ENCODE results near the gene RFC4.
A peak's percentile ranks its signal among the peaks of the same experiment; 100 is the strongest.
"Not testable (repeated sequence)": the region's sequence is repeated elsewhere in the genome, so short reads cannot be mapped to it uniquely, and the experiment has no call there.

The RFC4 gene, protein sequence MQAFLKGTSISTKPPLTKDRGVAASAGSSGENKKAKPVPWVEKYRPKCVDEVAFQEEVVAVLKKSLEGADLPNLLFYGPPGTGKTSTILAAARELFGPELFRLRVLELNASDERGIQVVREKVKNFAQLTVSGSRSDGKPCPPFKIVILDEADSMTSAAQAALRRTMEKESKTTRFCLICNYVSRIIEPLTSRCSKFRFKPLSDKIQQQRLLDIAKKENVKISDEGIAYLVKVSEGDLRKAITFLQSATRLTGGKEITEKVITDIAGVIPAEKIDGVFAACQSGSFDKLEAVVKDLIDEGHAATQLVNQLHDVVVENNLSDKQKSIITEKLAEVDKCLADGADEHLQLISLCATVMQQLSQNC

DNA sequence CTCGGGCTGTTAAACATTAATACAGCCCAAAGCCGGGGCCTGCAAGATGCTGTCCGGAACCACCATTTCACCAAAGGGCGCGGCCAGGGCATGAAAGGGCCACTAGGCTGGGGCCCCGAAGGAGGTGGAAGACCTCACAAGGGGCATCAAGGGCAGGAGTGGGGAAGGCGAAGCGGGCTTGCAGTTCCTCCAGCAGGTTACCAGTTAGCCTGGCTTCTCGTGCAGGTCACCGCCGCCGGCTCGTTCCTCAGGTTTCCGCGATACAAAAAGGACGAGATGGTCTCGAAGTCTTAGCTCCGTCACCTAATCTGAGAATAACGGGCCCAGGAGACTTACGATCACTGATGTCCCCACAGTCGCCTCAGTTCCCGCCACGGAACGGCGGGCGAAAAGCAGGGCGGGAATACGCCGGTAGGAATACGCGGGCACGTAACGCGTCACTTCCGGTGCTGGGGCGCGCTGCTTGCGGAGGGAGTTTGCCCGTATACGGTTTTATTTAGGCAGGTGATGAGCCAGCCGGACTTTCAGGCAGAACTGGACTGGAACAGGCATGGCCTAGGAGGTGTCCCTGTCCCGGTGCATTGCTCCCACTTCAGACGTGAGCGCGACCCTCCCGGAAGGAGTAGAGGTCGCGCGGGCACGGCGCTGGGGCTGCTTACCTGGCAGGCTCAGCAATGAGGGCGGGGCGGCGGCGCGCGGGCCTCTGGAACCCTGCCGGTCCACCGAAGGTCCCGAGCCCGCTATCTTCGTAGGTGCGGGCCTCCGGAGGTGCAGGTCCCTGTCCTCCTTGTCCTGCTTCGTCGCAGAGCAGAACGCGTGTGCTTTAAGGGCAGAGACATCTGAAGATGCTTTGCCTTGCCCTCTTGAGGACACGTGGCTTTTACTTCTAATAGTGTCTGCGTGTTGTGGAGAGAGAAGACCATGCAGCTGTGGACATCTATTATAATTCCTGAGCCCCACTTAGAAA, at the start of gene RFC4:
RFC4 (minus strand) TSS at position 394 of the 967 bp plus-strand sequence. CDS start 1,769 bp downstream, outside the sequence.
- peak; percentile 70 to 74 for DNase-seq (ENCODE audit: low read depth in 2 of 2, low spot score in 1 of 2)

DNA sequence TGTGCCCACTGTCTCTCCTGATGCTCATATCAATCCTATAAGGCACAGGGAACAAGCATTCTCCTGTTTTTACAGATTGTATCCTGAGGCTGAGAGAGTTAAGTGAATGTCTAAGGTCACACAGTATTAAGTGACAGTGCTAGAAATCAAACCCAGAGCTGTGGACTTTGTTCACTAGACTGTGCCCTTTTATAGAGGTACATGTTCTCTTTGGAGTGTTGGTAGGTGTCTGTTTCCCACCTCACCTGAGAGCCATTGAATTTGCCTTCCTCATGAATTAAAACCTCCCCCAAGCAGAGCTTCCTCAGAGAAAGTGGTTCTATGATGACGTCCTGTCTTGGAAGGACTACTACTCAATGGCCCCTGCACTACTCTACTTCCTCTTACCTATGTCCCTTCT, 48.7 kb upstream of the RFC4 start:
- DNase-seq (ENCODE audit: low read depth in 2 of 2, low spot score in 1 of 2): no peak

DNA sequence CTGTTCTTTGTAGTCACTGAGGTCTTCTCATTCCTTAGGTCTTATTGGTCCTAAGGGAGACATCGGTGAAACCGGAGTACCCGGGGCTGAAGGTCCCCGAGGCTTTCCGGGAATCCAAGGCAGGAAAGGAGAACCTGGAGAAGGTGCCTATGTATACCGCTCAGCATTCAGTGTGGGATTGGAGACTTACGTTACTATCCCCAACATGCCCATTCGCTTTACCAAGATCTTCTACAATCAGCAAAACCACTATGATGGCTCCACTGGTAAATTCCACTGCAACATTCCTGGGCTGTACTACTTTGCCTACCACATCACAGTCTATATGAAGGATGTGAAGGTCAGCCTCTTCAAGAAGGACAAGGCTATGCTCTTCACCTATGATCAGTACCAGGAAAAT, 47.9 kb upstream of the RFC4 start:
- DNase-seq (ENCODE audit: low read depth in 2 of 2, low spot score in 1 of 2): no peak

DNA sequence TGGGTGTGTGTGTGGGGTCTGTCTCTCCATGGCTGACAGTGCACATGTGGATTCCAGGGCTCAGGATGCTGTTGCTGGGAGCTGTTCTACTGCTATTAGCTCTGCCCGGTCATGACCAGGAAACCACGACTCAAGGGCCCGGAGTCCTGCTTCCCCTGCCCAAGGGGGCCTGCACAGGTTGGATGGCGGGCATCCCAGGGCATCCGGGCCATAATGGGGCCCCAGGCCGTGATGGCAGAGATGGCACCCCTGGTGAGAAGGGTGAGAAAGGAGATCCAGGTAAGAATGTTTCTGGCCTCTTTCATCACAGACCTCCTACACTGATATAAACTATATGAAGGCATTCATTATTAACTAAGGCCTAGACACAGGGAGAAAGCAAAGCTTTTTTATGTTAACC, 46.7 kb upstream of the RFC4 start:
- DNase-seq (ENCODE audit: low read depth in 2 of 2, low spot score in 1 of 2): no peak

DNA sequence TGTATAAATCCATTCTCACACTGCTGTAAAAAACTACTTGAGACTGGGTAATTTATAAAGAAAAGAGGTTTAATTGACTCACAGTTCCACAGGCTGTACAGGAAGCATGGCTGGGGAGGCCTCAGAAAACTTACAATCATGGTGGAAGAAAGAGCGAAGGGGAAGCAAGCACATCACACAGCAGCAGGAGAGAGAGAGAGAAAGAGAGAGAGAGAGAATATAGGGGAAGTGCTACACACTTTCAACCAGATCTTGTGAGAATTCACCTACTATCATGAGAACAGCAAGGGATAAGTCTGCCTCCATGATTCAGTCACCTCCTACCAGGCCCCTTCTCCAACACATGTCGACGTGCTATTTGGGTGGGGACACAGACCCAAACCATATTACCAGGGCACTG, 45.6 kb upstream of the RFC4 start:
- not testable (repeated sequence) for DNase-seq (ENCODE audit: low read depth in 2 of 2, low spot score in 1 of 2)

DNA sequence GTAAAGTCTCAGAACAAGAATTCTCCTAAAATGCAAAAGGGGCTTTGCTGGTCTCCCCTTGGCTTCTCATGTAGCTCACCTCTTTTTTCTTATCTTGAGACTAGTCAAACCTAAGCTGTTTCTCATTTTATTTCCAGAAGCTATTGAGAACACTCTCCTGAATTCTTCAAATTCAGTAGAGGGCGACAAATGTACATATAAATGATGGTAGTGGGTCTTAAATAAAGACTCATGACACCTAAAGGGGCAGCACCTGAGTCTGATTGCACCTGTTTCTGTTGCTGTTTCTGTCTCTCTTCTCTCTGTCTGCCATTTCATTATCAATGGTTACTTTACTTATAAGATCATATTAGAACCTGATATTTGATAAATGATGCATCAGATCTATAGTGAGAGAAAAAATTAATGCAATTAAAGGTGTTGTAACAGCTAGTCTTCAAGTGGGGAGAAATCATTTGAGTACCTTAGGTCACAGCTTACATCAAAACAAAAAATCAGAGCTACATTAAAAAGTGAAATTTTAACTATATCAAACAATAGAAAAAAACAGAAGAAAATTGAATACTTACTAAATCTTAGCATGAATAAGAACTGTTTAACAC, 43.2 kb upstream of the RFC4 start:
- no peak for DNase-seq (ENCODE audit: low read depth in 2 of 2, low spot score in 1 of 2)

DNA sequence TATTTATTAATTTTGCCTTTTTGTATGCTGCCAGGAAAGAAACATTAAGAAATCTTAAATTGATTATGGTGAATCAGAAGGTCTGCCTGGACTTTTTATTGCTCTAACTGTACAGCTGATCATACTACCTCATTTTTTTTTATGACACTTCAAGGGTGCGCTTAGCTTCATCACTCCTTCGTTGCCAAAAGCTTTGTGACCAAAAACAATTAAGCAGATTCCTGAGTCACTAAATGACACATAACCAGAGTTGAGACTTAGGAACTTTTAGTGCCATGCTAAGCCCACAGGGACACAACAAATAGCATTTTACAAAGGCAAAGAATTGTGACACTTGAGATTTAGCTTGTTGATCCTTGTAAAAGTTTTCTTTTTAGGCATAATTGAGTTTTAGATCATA, 41.2 kb upstream of the RFC4 start:
- DNase-seq (ENCODE audit: low read depth in 2 of 2, low spot score in 1 of 2): no peak

DNA sequence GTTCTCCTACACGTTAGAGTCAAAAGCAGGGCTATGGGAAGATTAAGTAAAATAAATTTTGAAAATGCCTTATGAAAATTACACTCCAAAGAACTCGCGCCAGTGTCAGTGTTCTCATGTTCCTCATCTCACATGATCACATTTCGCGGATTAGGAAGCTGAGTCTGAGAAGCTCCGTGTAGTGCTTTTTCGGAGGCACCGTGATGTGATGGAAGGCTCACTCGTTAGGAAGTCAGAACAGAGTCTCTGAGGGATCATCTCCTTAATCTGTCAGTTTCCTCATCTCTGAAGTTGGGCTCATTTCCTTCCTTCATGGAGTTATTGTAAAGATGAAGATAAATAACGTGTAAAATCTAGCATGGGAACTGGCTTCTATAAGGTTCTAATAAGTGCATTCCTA, 39.5 kb upstream of the RFC4 start:
- no peak for DNase-seq (ENCODE audit: low read depth in 2 of 2, low spot score in 1 of 2)

DNA sequence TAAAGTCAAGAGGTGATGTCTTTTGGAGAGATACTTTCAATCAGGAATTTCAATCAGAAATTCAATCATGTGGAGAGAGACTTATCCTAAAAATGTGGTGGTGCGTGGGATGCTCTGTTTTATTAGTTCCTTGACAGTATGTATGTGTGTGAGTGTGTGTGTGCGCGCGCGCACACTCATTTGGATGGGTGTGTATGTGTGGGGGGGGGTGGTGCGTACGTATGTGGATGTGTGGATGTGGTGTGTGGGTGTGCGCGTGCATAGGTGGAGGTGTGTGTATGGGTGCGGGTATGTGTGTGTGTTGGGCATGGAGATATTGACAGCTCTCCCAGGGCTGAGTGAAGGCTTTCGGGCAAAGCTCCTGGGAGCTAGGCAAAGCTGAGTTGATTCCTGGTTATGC, 38.6 kb upstream of the RFC4 start:
- no peak for DNase-seq (ENCODE audit: low read depth in 2 of 2, low spot score in 1 of 2)

DNA sequence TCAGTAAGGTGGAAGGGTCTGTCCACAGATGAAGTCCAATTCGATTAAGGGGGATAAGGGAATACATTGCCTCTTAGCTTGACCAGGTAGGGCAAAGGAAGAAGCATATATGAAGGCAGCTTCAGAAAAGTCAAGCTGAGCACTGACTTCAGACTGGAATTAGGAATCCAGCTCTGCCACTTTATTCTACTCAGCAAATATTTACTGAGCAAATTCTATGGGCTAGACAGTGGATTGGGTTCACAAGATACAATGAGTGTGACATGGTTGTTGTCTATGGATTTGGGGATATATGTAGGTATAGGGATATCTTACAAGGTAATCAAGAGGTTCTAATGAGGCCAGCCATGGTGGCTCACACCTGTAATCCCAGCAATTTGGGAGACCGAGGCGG, 36.8 kb upstream of the RFC4 start:
- DNase-seq (ENCODE audit: low read depth in 2 of 2, low spot score in 1 of 2): no peak

DNA sequence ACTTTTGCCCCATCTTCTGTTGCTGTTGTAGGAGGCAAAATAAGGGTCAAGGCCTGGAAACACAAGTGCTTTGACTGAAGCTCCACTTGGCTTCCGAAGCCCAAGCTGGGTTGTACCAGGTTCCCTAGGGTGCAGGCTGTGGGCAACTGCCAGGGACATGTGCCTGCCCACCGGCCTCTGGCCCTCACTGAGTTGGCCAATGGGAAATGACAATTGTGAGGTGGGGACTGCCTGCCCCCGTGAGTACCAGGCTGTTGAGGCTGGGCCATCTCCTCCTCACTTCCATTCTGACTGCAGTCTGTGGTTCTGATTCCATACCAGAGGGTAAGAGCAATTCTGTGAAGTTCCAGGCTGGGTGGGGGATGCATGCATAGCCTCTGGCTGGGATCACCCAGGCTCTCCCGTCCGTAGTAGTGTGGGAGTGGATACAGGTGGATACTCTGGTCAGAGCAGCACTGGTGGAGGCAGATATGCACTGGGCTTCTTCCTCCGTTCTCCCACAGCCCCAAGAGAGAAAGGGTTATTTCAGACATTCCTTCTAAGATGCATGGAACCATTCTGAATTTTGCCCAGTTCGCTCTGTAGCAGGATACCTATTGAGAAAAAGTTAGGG, 36.2 kb upstream of the RFC4 start, which contains the start of gene ADIPOQ:
ADIPOQ (plus strand) TSS at position 285 of the 613 bp plus-strand sequence. CDS start 10,349 bp downstream, outside the sequence.
- DNase-seq (ENCODE audit: low read depth in 2 of 2, low spot score in 1 of 2): no peak

DNA sequence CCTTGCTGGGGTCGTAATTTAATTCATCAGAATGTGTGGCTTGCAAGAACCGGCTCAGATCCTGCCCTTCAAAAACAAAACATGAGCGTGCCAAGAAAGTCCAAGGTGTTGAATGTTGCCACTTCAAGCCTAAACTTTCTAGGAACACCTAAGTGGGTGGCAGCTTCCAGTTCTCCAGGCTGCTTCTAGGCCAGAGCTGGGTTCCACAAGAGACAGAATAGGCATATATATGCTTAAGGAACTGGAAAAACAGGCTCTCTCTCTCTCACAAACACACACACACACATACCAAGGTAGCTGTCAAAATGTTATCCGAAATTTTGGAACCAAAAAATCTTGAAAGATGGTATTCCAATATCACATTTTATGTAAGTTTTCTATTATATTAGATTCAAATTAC, 35.3 kb upstream of the RFC4 start:
- DNase-seq (ENCODE audit: low read depth in 2 of 2, low spot score in 1 of 2): no peak

DNA sequence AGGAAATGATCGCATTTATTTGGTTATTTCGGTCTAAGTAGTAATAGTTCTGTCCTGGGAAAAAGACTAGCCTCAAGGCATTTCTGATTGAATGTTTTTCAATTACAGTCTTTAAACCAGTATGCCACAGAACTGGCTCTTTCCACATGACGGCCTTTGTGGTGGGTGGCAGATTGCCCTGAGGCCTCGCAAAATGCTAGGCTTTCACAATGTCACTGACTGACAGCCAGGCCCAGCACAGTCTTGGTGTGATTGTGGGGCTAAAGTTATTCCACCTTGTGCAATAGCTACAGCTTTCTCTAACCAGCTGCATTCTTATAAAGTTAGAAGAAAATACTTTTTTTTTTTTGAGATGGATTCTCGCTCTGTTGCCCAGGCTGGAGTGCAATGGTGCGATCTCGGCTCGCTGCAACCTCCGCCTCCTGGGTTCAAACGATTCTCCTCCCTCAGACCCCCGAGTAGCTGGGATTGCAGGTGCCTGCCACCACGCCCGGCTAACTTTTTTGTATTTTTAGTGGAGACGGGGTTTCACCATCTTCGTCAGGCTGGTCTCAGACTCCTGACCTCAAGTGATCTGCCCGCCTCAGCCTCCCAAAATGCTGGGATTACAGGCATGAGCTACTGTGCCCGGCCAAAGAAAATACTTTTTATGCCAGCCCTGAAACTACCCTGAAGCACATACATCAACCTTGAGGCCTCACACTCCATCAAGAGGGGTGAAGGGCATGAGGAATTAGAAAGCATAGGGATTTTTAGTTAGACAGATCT, 33.8 kb upstream of the RFC4 start:
- DNase-seq (ENCODE audit: low read depth in 2 of 2, low spot score in 1 of 2): no peak

DNA sequence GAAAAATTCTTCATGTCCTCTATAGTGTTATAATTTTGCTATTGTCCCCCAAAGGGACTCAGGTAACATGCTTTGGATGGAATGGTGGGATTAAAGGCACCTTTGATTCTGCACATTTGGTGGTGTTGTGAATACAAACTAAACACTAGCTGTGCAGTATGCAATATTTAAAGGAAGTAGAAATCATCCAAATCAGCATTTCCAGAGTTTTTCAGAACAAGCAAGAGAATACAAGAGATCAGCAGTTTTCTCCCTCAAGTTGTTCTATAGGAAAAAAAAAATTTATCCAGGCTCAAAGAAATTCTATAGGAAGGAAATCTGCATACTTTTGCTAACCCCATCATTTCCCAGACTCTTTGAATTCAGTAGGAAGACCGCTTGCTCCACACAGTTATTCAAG, 26.0 kb upstream of the RFC4 start:
- DNase-seq (ENCODE audit: low read depth in 2 of 2, low spot score in 1 of 2): no peak

DNA sequence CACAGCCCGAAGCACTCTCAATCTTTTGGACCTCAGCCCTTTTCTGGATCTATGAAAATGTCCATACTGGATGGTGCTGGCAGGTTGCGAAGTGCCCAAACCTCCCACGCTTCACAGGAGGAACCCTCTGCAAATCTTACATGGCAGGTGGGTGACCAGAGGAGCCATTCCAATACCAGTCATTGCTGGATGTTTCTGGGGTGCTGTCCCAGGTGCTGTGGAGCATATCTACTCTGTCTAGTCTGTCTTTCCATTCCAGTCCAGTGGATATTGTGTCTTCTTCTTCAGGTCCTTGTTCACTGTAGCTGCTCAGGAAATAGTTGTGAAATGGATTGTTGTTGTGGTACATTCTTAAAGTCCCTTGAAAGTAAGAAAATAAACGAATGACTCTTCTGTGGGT, 25.5 kb upstream of the RFC4 start:
- DNase-seq (ENCODE audit: low read depth in 2 of 2, low spot score in 1 of 2): no peak

DNA sequence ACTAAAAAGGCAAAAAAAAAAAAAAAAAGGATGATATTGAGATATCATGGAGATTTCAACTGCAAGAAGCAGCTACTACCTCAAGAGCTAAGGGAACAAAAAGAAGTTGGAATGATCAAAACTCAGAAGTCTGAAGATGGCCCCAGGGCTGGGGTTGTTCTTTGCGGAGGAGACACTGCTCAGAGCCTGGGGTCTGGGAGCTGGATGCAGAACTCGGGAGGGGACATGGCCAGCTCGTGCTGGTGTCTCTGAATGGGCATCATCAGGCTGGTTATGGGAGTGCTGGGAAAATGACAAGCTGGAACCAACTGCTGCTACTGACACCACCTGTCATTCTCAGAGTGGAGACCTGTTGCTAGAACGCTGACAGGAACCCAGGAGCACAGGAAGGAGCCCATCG, 22.1 kb upstream of the RFC4 start:
- no peak for DNase-seq (ENCODE audit: low read depth in 2 of 2, low spot score in 1 of 2)

DNA sequence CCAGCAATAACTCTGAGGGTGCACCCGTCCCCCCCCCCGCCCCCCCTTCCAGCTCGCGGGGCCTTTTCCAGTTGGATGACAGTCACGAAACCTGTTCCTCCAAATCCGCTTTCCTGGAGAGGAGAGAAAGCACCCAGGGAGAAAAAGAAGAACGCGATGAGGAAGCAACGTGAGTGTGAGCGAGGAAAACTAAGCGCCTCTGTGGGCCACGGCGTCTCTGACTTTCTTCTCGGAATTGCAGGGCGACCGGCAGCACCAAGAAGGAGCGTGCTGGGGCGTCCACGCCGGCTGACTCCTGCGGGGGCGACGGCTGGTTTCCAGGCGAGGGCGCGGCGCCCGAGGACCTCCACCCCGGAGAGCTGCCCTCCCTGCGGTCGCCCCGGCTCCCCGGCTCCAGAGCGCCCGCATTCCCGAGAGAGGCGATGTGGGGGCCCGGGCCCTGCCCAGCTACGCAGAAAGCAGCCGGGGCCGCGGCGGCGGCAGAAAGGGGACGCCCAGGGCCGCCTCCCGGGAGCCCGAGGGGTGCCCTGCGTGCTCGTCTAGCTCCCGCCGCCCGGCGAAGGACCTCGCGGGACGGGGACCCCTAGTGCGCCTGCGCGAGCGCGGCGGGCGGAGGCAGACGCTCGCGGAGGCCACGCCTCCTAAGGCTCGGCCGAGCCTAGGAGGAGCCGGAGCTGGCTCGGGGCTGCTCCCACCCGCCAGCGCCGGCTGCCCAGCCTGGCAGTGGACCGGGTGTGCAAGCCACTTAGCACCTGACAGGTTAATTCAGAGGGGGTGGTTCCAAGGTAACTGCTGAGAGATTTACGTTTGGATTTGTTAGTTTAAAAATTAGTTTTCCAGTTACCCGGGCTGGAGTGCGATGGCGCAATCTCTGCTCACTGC, 20.9 kb upstream of the RFC4 start:
- peak; percentile 49 to 69 for DNase-seq (ENCODE audit: low read depth in 2 of 2, low spot score in 1 of 2)

DNA sequence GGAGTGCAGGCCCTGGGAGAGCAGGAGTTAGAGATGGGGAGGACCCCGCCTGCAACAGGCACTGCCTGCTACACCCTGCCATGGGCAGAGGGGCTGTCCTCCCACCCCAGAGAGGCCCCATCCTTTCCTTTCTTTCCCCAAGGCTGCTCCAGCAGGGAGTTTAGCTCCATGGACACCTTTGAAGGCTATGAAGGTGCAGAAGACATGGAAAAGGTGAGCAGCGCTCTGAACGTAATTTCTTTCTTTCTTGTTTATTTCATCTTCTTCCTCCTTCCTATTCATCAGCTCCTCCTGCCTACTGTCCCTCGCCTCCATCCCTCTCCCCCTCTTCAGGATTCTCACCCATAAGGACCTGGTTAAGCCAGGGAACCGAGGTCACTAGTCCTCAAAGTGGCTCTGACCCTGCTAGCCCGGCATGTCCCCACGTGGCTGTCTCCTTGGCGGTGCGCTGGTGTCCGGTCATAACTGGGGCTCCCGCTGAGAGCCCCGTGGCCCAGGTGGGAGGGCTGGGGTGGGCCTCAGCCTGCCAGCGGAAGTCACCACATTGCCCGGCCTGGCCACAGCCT, 20.2 kb upstream of the RFC4 start:
- no peak for DNase-seq (ENCODE audit: low read depth in 2 of 2, low spot score in 1 of 2)

DNA sequence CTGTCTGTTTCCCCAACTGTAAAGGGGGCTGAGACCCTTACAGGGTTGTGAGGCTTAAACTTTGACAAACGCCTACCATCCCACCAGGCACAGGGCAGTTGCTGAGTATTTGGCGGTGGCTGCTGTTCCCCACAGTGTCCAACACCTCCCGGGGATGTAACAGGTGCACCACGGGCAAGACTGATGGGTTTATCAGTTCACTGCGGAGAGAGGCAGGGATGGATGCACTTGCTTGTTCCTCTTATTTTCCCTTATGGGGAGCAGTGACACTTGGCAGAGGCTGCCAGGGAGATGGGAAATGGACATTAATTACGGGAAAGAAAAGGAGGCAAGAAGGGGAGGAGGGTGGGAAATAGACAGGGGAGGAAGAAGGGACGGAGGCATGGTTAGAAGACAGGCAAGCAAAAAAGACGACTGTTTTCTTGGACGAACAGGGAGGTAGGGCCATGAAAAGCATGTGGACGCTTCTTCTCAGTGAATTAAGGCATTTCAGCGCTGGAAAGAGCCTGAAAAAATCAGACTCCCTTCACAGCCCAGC, 19.7 kb upstream of the RFC4 start:
- no peak for DNase-seq (ENCODE audit: low read depth in 2 of 2, low spot score in 1 of 2)
